Liver (tissue), 3 donors: ENCODE results near the gene KIN.
"Not testable (repeated sequence)": the region's sequence is repeated elsewhere in the genome, so short reads cannot be mapped to it uniquely, and the experiment has no call there.

Experiments used
- GABPA ChIP-seq, 2 donors: IDR thresholded peaks in 1 of 2; conservative IDR thresholded peaks in 1 of 2; 2 replicates each; pipeline ENCODE4 v1.6.1; 2016; ENCODE audit warnings: antibody characterized with exemption in 2 of 2, mild to moderate bottlenecking in 1 of 2, moderate library complexity in 1 of 2
- JUND ChIP-seq, 2 donors: IDR thresholded peaks; 2 replicates each; pipeline ENCODE4 v1.6.1; 2016; ENCODE audit warnings: antibody characterized with exemption in 2 of 2
- RXRA ChIP-seq, 2 donors: IDR thresholded peaks; 2 replicates each; pipeline ENCODE4 v1.6.1; 2017 to 2018; ENCODE audit warnings: antibody characterized with exemption in 2 of 2, mild to moderate bottlenecking in 1 of 2
- SP1 ChIP-seq: IDR thresholded peaks from 2 replicates; pipeline ENCODE4 v1.6.1; 2018; ENCODE audit warnings: antibody characterized with exemption, mild to moderate bottlenecking
- TAF1 ChIP-seq: conservative IDR thresholded peaks from 2 replicates; pipeline ENCODE4 v1.6.1; 2016; ENCODE audit warnings: antibody characterized with exemption, mild to moderate bottlenecking
- YY1 ChIP-seq: IDR thresholded peaks from 2 replicates; pipeline ENCODE4 v1.6.1; 2016; ENCODE audit warnings: antibody characterized with exemption, mild to moderate bottlenecking
- TF ChIP-seq, protein P1 (sequence below): fragments of 150-350 bp; IDR thresholded peaks from 2 replicates; pipeline ENCODE4 v1.5.1; 2017; ENCODE audit warnings: improper control_type of control experiment, low read depth, low read length; ENCODE audit not compliant: missing input control
- TF ChIP-seq, protein P2 (sequence below): IDR thresholded peaks from 2 replicates; pipeline ENCODE4 v1.6.1; 2016; ENCODE audit warnings: antibody characterized with exemption, mild to moderate bottlenecking
- TF ChIP-seq, protein P3 (sequence below): IDR thresholded peaks from 2 replicates; pipeline ENCODE4 v1.6.1; 2016; ENCODE audit warnings: antibody characterized with exemption
- donor health status: healthy.
- donor health status: healthy.

DNA sequence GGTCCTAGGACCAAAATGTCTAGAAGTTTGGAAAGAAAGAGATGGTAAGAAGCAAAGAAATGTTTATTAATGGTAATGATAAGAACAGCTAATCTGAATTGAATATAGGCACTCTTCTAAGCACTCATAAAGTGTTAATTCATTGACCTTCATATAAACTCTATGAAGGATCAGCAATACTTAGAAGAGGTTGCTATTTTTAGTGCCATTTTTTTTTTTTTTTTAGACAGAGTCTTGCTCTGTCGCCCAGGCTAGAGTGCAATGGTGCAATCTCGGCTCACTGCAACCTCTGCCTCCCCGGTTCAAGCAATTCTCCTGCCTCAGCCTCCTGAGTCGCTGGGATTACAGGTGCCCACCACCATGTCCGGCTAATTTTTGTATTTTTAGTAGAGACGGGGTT lies 5.6 kb downstream of the KIN start:
- TF ChIP-seq, protein P1, sequence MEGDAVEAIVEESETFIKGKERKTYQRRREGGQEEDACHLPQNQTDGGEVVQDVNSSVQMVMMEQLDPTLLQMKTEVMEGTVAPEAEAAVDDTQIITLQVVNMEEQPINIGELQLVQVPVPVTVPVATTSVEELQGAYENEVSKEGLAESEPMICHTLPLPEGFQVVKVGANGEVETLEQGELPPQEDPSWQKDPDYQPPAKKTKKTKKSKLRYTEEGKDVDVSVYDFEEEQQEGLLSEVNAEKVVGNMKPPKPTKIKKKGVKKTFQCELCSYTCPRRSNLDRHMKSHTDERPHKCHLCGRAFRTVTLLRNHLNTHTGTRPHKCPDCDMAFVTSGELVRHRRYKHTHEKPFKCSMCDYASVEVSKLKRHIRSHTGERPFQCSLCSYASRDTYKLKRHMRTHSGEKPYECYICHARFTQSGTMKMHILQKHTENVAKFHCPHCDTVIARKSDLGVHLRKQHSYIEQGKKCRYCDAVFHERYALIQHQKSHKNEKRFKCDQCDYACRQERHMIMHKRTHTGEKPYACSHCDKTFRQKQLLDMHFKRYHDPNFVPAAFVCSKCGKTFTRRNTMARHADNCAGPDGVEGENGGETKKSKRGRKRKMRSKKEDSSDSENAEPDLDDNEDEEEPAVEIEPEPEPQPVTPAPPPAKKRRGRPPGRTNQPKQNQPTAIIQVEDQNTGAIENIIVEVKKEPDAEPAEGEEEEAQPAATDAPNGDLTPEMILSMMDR: not testable (repeated sequence)
- TF ChIP-seq SP1; YY1; TAF1; JUND (IDR thresholded peaks at IDR 0.05); GABPA (IDR thresholded peaks at IDR 0.05 in 1 of 2, conservative IDR thresholded peaks at IDR 0.05 in 1 of 2); RXRA (IDR thresholded peaks at IDR 0.05): not testable (repeated sequence)
- TF ChIP-seq, protein P2, sequence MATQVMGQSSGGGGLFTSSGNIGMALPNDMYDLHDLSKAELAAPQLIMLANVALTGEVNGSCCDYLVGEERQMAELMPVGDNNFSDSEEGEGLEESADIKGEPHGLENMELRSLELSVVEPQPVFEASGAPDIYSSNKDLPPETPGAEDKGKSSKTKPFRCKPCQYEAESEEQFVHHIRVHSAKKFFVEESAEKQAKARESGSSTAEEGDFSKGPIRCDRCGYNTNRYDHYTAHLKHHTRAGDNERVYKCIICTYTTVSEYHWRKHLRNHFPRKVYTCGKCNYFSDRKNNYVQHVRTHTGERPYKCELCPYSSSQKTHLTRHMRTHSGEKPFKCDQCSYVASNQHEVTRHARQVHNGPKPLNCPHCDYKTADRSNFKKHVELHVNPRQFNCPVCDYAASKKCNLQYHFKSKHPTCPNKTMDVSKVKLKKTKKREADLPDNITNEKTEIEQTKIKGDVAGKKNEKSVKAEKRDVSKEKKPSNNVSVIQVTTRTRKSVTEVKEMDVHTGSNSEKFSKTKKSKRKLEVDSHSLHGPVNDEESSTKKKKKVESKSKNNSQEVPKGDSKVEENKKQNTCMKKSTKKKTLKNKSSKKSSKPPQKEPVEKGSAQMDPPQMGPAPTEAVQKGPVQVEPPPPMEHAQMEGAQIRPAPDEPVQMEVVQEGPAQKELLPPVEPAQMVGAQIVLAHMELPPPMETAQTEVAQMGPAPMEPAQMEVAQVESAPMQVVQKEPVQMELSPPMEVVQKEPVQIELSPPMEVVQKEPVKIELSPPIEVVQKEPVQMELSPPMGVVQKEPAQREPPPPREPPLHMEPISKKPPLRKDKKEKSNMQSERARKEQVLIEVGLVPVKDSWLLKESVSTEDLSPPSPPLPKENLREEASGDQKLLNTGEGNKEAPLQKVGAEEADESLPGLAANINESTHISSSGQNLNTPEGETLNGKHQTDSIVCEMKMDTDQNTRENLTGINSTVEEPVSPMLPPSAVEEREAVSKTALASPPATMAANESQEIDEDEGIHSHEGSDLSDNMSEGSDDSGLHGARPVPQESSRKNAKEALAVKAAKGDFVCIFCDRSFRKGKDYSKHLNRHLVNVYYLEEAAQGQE: not testable (repeated sequence)
- TF ChIP-seq, protein P3, sequence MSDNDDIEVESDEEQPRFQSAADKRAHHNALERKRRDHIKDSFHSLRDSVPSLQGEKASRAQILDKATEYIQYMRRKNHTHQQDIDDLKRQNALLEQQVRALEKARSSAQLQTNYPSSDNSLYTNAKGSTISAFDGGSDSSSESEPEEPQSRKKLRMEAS: not testable (repeated sequence)
